Measurements from ENCODE around the gene FAM228A.
A peak's percentile ranks its signal among the peaks of the same experiment; 100 is the strongest.

- TF ChIP-seq USF1 (IDR thresholded peaks at IDR 0.05; ENCODE audit: borderline replicate concordance, low read depth) (no peak), CHD2 (IDR thresholded peaks at IDR 0.05; ENCODE audit: low read length, partially characterized antibody) (no peak), EP300 (IDR thresholded peaks at IDR 0.05; ENCODE audit: borderline replicate concordance in 1 of 2, low read depth in 1 of 2, low read length in 1 of 2) (no peak), TCF12 (IDR thresholded peaks at IDR 0.05) (no peak), MAX (IDR thresholded peaks at IDR 0.05; ENCODE audit: low read depth) (no peak), RAD21 (IDR thresholded peaks at IDR 0.05; ENCODE audit: low read length) (no peak), TEAD4 (IDR thresholded peaks at IDR 0.05; ENCODE audit: borderline replicate concordance, insufficient read depth) (no peak), EZH2phosphoT487 (IDR thresholded peaks at IDR 0.05; ENCODE audit: borderline replicate concordance, low read depth) (no peak), ZBTB33 (IDR thresholded peaks at IDR 0.05; ENCODE audit: borderline replicate concordance, low read depth) (no peak), POLR2AphosphoS5 (IDR thresholded peaks at IDR 0.05; ENCODE audit: low read depth, low read length) (no peak), NFIC (IDR thresholded peaks at IDR 0.05; ENCODE audit: borderline replicate concordance) (0 out of 2 replicates have a peak, but pooled peaks have one; percentile 6), TAF1 (IDR thresholded peaks at IDR 0.05; ENCODE audit: borderline replicate concordance, low read depth, low read length) (no peak), RCOR1 (IDR thresholded peaks at IDR 0.05; ENCODE audit: low read length) (no peak), SMC3 (IDR thresholded peaks at IDR 0.05; ENCODE audit: low read depth, low read length) (no peak)
Observed at GRCh38 chr2:24231461-24231881, 56.6 kb downstream of the FAM228A start.

All from SK-N-SH (cell line).